Measurements from ENCODE around the gene IFT20. TPM values are rescaled to one million over a fixed set of nuclear protein-coding genes. Genes with fewer than 3 reads are reported as not detected.

Gene IFT20
- total RNA-seq, 2 experiments from 2014 or later: 17.9 to 18.1 TPM

GRCh38 chr17:28370035-28370743 is 34.9 kb upstream of the IFT20 start, which contains the start of gene VTN:
Gene VTN, minus strand, starts transcription at chr17:28370307. Its CDS starts 104 bp downstream, at chr17:28370203.
- Mint-ChIP-seq H3K27ac (peak within 1 kb of the TSS; percentile 31), H3K27me3 (ENCODE audit: low read depth) (no peaks in the 10 kb centered on the region), H3K36me3 (ENCODE audit: low read depth) (peaks cover 9% of the 10 kb centered on the region), H3K4me3 (peak within 1 kb of the TSS; percentile 89), H3K4me1 (ENCODE audit: low read depth) (peaks cover 21% of the 10 kb centered on the region), H3K9me3 (no peaks in the 10 kb centered on the region)
- CTCF ChIA-PET: no interaction called here
- DNase-seq: no peak
- intact Hi-C loops (cut with micrococcal nuclease): loop anchor here (5.0 kb wide), 1 partner anchor 177 kb away; no protein-coding TSS in a partner anchor

- CTCF ChIA-PET: no interaction called here
Measured at GRCh38 chr17:28369684-28370034, 34.4 kb upstream of the IFT20 start.

GRCh38 chr17:28368915-28369683 is 33.8 kb upstream of the IFT20 start:
- Mint-ChIP-seq H3K27me3 (ENCODE audit: low read depth) (no peaks in the 10 kb centered on the region), H3K36me3 (ENCODE audit: low read depth) (peaks cover 7% of the 10 kb centered on the region)

More at GRCh38 chr17:28369684-28370034, 34.4 kb upstream of the IFT20 start:
- Mint-ChIP-seq H3K36me3 (ENCODE audit: low read depth) (peaks cover 7% of the 10 kb centered on the region), H3K27ac (no peak overlapping the region), H3K27me3 (ENCODE audit: low read depth) (no peaks in the 10 kb centered on the region), H3K4me3 (no peak overlapping the region), H3K4me1 (ENCODE audit: low read depth) (peaks cover 21% of the 10 kb centered on the region), H3K9me3 (no peaks in the 10 kb centered on the region)
- intact Hi-C loops (cut with micrococcal nuclease): loop anchor here (5.0 kb wide), 1 partner anchor 178 kb away; no protein-coding TSS in a partner anchor
- DNase-seq: no peak

GRCh38 chr17:28368306-28368831 is 33.1 kb upstream of the IFT20 start:
- Mint-ChIP-seq H3K4me1 (ENCODE audit: low read depth) (peaks cover 17% of the 10 kb centered on the region), H3K4me3 (no peak overlapping the region), H3K27ac (no peak overlapping the region), H3K27me3 (ENCODE audit: low read depth) (no peaks in the 10 kb centered on the region), H3K9me3 (no peaks in the 10 kb centered on the region), H3K36me3 (ENCODE audit: low read depth) (peaks cover 7% of the 10 kb centered on the region)
- intact Hi-C loops (cut with micrococcal nuclease): no loop called here
- CTCF ChIA-PET: no interaction called here
- no peak for DNase-seq

More at GRCh38 chr17:28368915-28369683, 33.8 kb upstream of the IFT20 start:
- H3K9me3 Mint-ChIP-seq: no peaks in the 10 kb centered on the region
- intact Hi-C loops (cut with micrococcal nuclease): no loop called here
- no peak for DNase-seq
- CTCF ChIA-PET: no interaction called here
- H3K4me3 Mint-ChIP-seq: no peak overlapping the region
- no peak overlapping the region for H3K27ac Mint-ChIP-seq
- H3K4me1 Mint-ChIP-seq (ENCODE audit: low read depth): peaks cover 21% of the 10 kb centered on the region

- intact Hi-C loops (cut with micrococcal nuclease): no loop called here
Measured at GRCh38 chr17:28367641-28368305, 32.5 kb upstream of the IFT20 start.

GRCh38 chr17:28366605-28367004 is 31.3 kb upstream of the IFT20 start:
- CTCF ChIA-PET: no interaction called here
- Mint-ChIP-seq H3K27me3 (ENCODE audit: low read depth) (no peaks in the 10 kb centered on the region), H3K4me1 (ENCODE audit: low read depth) (peaks cover 4% of the 10 kb centered on the region), H3K36me3 (ENCODE audit: low read depth) (peaks cover 7% of the 10 kb centered on the region), H3K9me3 (no peaks in the 10 kb centered on the region), H3K27ac (no peak overlapping the region), H3K4me3 (no peak overlapping the region)
- intact Hi-C loops (cut with micrococcal nuclease): no loop called here
- no peak for DNase-seq

More at GRCh38 chr17:28367641-28368305, 32.5 kb upstream of the IFT20 start:
- Mint-ChIP-seq H3K27ac (no peak overlapping the region), H3K4me1 (ENCODE audit: low read depth) (peaks cover 11% of the 10 kb centered on the region), H3K36me3 (ENCODE audit: low read depth) (peaks cover 7% of the 10 kb centered on the region), H3K9me3 (no peaks in the 10 kb centered on the region), H3K27me3 (ENCODE audit: low read depth) (no peaks in the 10 kb centered on the region), H3K4me3 (no peak overlapping the region)
- CTCF ChIA-PET: no interaction called here
- no peak for DNase-seq

- CTCF ChIA-PET: no interaction called here
- H3K9me3 Mint-ChIP-seq: no peaks in the 10 kb centered on the region
- peaks cover 12% of the 10 kb centered on the region for H3K36me3 Mint-ChIP-seq (ENCODE audit: low read depth)
Measured at GRCh38 chr17:28365487-28365886, 30.2 kb upstream of the IFT20 start.

GRCh38 chr17:28364665-28365363 is 29.5 kb upstream of the IFT20 start, which contains the start of gene SEBOX:
Gene SEBOX, minus strand, starts transcription at chr17:28365199. Its CDS starts 48 bp downstream, at chr17:28365151.
- Mint-ChIP-seq H3K4me3 (no peak within 1 kb of the TSS), H3K36me3 (ENCODE audit: low read depth) (peaks cover 12% of the 10 kb centered on the region), H3K4me1 (ENCODE audit: low read depth) (no peaks in the 10 kb centered on the region), H3K27me3 (ENCODE audit: low read depth) (no peaks in the 10 kb centered on the region), H3K9me3 (no peaks in the 10 kb centered on the region), H3K27ac (no peak within 1 kb of the TSS)
- CTCF ChIA-PET: no interaction called here
- DNase-seq: no peak
- intact Hi-C loops (cut with micrococcal nuclease): no loop called here

More at GRCh38 chr17:28365487-28365886, 30.2 kb upstream of the IFT20 start:
- no peak overlapping the region for H3K27ac Mint-ChIP-seq
- H3K4me3 Mint-ChIP-seq: no peak overlapping the region
- H3K4me1 Mint-ChIP-seq (ENCODE audit: low read depth): no peaks in the 10 kb centered on the region
- intact Hi-C loops (cut with micrococcal nuclease): no loop called here
- no peaks in the 10 kb centered on the region for H3K27me3 Mint-ChIP-seq (ENCODE audit: low read depth)
- DNase-seq: no peak

- Mint-ChIP-seq H3K9me3 (no peaks in the 10 kb centered on the region), H3K4me1 (ENCODE audit: low read depth) (peaks cover 3% of the 10 kb centered on the region), H3K36me3 (ENCODE audit: low read depth) (peaks cover 12% of the 10 kb centered on the region), H3K4me3 (no peak overlapping the region), H3K27ac (no peak overlapping the region), H3K27me3 (ENCODE audit: low read depth) (no peaks in the 10 kb centered on the region)
- intact Hi-C loops (cut with micrococcal nuclease): no loop called here
- CTCF ChIA-PET: no interaction called here
- no peak for DNase-seq
Measured at GRCh38 chr17:28363776-28364650, 28.7 kb upstream of the IFT20 start.

GRCh38 chr17:28363186-28363585 is 27.9 kb upstream of the IFT20 start:
- intact Hi-C loops (cut with micrococcal nuclease): no loop called here
- no peaks in the 10 kb centered on the region for H3K27me3 Mint-ChIP-seq (ENCODE audit: low read depth)
- no peak overlapping the region for H3K4me3 Mint-ChIP-seq
- no peak overlapping the region for H3K27ac Mint-ChIP-seq
- no peak for DNase-seq
- CTCF ChIA-PET: no interaction called here
- H3K9me3 Mint-ChIP-seq: no peaks in the 10 kb centered on the region
- H3K4me1 Mint-ChIP-seq (ENCODE audit: low read depth): peaks cover 10% of the 10 kb centered on the region
- peaks cover 12% of the 10 kb centered on the region for H3K36me3 Mint-ChIP-seq (ENCODE audit: low read depth)

- Mint-ChIP-seq H3K4me1 (ENCODE audit: low read depth) (peaks cover 33% of the 10 kb centered on the region), H3K27me3 (ENCODE audit: low read depth) (no peaks in the 10 kb centered on the region), H3K36me3 (ENCODE audit: low read depth) (peaks cover 14% of the 10 kb centered on the region), H3K27ac (peak overlapping the region; percentile 74), H3K9me3 (no peaks in the 10 kb centered on the region), H3K4me3 (peak overlapping the region; percentile 94)
- intact Hi-C loops (cut with micrococcal nuclease): loop anchor here (1.0 to 5.0 kb wide), 7 partner anchors 13 to 241 kb away; partner anchors contain the start of genes IFT20, SARM1, SLC46A1 and SPAG5
- CTCF ChIA-PET: interaction anchor here (1.0 to 2.3 kb wide), 5 partner anchors 11 to 191 kb away, joined by 3 to 6 read pairs (median 4); partner anchors contain the start of genes IFT20 and TNFAIP1
- DNase-seq: no peak
Measured at GRCh38 chr17:28357901-28358197, 22.6 kb upstream of the IFT20 start.
